Measurements from ENCODE around the gene LHB.

GRCh38 chr19:49017666-49018351 lies 918 bp upstream of the LHB start:
- TF ChIP-seq, protein P1, sequence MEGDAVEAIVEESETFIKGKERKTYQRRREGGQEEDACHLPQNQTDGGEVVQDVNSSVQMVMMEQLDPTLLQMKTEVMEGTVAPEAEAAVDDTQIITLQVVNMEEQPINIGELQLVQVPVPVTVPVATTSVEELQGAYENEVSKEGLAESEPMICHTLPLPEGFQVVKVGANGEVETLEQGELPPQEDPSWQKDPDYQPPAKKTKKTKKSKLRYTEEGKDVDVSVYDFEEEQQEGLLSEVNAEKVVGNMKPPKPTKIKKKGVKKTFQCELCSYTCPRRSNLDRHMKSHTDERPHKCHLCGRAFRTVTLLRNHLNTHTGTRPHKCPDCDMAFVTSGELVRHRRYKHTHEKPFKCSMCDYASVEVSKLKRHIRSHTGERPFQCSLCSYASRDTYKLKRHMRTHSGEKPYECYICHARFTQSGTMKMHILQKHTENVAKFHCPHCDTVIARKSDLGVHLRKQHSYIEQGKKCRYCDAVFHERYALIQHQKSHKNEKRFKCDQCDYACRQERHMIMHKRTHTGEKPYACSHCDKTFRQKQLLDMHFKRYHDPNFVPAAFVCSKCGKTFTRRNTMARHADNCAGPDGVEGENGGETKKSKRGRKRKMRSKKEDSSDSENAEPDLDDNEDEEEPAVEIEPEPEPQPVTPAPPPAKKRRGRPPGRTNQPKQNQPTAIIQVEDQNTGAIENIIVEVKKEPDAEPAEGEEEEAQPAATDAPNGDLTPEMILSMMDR (IDR thresholded peaks at IDR 0.05 in 4 of 5, conservative IDR thresholded peaks at IDR 0.05 in 1 of 5), result peak; percentile 19 to 53 (median 36)
- no peak for TF ChIP-seq POLR2A (IDR thresholded peaks at IDR 0.05)
